ENCODE measurements around the gene MATR3.
"Not testable (repeated sequence)": the region's sequence is repeated elsewhere in the genome, so short reads cannot be mapped to it uniquely, and the experiment has no call there.

Gene MATR3

GRCh38 chr5:139344177-139344576, 50.6 kb downstream of the MATR3 start:
- no peak for DNase-seq (ENCODE audit: low read depth)
- TF ChIP-seq CTCF (IDR thresholded peaks at IDR 0.05; ENCODE audit: control insufficient read depth, insufficient read depth, low read depth, low read length, missing control alignments), result no peak
- H3K4me3 ChIP-seq (ENCODE audit: control insufficient read depth, low read depth, low read length), result no peak overlapping the region

GRCh38 chr5:139345442-139345841, 51.9 kb downstream of the MATR3 start:
- not testable (repeated sequence) for DNase-seq (ENCODE audit: low read depth); H3K4me3 ChIP-seq (ENCODE audit: control insufficient read depth, low read depth, low read length)

- not testable (repeated sequence) for DNase-seq (ENCODE audit: low read depth); H3K4me3 ChIP-seq (ENCODE audit: control insufficient read depth, low read depth, low read length)
Observed at GRCh38 chr5:139347863-139348262, 54.3 kb downstream of the MATR3 start.

GRCh38 chr5:139354186-139354585, 60.6 kb downstream of the MATR3 start:
- DNase-seq (ENCODE audit: low read depth), result no peak
- H3K4me3 ChIP-seq (ENCODE audit: control insufficient read depth, low read depth, low read length), result no peak overlapping the region
- TF ChIP-seq CTCF (IDR thresholded peaks at IDR 0.05; ENCODE audit: control insufficient read depth, insufficient read depth, low read depth, low read length, missing control alignments), result no peak

- DNase-seq (ENCODE audit: low read depth); H3K4me3 ChIP-seq (ENCODE audit: control insufficient read depth, low read depth, low read length): not testable (repeated sequence)
Observed at GRCh38 chr5:139355900-139356299, 62.4 kb downstream of the MATR3 start.

GRCh38 chr5:139358064-139358463, 64.5 kb downstream of the MATR3 start:
- H3K4me3 ChIP-seq (ENCODE audit: control insufficient read depth, low read depth, low read length), result no peak overlapping the region
- DNase-seq (ENCODE audit: low read depth), result no peak
- no peak for TF ChIP-seq CTCF (IDR thresholded peaks at IDR 0.05; ENCODE audit: control insufficient read depth, insufficient read depth, low read depth, low read length, missing control alignments)

- no peak for DNase-seq (ENCODE audit: low read depth)
- no peak overlapping the region for H3K4me3 ChIP-seq (ENCODE audit: control insufficient read depth, low read depth, low read length)
- TF ChIP-seq CTCF (IDR thresholded peaks at IDR 0.05; ENCODE audit: control insufficient read depth, insufficient read depth, low read depth, low read length, missing control alignments), result no peak
Observed at GRCh38 chr5:139360384-139360783, 66.8 kb downstream of the MATR3 start.

GRCh38 chr5:139361835-139362429, 68.4 kb downstream of the MATR3 start:
- TF ChIP-seq CTCF (IDR thresholded peaks at IDR 0.05; ENCODE audit: control insufficient read depth, insufficient read depth, low read depth, low read length, missing control alignments), result no peak
- H3K4me3 ChIP-seq (ENCODE audit: control insufficient read depth, low read depth, low read length), result no peak overlapping the region
- no peak for DNase-seq (ENCODE audit: low read depth)

Measured in AG09309 (cell line).